Measurements from ENCODE around the gene TMEM94.
"Not testable (repeated sequence)": the region's sequence is repeated elsewhere in the genome, so short reads cannot be mapped to it uniquely, and the experiment has no call there.

Gene TMEM94

DNA sequence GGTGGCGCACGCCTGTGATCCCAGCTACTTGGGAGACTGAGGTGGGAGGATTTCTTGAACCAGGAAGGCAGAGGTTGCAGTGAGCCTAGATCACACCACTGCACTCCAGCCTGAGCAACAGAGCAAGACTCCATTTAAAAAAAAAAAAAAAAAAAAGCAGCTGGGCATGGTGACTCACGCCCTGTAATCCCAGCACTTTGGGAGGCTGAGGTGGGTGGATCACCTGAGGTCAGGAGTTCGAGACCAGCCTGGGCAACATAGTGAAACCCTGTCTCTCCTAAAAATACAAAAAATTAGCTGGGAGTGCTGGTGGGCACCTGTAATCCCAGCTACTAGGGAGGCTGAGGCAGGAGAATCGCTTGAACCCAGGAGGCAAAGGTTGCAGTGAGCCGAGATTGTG lies 10.5 kb upstream of the TMEM94 start:
- not testable (repeated sequence) for DNase-seq

DNA sequence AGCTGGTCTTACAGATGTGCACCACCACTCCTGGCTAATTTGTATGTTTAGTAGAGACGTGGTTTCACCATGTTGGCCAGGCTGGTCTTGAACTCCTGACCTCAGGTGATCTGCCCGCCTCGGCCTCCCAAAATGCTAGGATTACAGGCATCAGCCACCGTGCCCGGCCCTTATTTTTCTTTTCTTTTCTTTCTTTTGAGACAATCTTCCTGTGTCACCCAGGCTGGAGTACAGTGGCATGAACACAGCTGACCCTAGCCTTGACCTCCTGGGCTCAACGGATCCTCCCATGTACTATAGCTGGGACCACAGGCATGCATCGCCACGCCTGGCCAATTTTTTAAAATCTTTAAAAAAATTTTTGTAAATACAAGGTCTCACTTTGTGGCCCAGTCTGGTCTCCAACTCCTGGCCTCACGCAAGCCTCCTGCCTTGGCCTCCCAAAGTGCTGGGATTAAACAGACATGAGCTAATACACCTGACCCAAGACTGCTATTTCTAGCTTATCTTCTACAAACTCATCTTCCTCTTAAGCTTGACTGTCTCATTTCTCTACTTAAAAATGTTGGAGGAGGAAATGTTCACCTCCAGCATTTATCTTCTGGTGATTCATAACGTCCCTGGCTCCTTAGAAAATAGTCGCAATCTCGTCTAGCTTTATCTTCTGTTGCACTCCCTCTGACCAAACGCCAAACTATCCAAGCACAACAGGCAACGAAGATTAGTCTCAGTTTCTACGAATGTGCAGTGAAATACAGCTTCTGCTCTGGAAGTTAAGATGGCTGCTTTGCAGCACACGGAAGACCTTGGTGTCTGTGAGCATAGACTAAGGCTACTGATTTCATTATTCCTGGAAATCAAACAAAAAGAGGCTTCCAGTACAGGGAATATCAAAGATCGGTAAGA lies 8.2 kb upstream of the TMEM94 start:
- DNase-seq, result no peak

DNA sequence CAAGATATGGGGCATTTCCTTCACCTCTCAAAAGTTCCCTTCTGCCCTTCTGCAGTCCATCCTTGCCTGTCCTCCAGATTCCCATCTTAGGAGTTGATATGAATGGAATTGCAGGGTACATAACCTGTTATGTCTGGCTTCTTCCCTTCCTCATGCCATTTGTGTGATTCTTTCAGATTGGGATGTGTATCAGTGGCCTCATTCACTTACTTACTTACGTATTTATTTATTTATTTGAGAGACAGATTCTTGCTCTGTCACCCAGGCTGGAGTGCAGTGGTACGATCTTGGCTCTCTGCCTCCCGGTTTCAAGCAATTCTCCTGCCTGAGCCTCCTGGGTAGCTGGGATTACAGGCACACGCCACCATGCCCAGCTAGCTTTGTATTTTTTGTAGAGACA lies 6.2 kb upstream of the TMEM94 start:
- DNase-seq, result no peak

DNA sequence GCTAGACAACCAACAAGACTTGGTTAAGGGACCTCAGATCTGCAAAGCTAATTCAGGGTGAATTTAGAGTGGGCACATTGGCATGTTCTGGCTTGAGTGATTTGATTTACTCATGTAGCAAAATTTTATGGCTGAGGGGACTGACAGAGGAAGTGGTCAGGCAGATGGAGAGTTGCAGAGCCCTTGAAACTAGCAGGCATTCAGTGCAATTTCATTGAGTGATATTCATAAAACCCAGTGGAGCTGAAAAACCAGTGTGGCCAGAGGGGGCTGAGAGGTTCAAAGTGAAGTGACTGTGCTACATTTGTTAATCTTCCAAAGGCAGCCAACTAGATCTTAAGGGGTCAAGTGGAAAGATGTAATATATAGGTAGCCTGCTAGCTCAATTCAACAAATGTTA lies 2.2 kb upstream of the TMEM94 start:
- no peak for DNase-seq

DNA sequence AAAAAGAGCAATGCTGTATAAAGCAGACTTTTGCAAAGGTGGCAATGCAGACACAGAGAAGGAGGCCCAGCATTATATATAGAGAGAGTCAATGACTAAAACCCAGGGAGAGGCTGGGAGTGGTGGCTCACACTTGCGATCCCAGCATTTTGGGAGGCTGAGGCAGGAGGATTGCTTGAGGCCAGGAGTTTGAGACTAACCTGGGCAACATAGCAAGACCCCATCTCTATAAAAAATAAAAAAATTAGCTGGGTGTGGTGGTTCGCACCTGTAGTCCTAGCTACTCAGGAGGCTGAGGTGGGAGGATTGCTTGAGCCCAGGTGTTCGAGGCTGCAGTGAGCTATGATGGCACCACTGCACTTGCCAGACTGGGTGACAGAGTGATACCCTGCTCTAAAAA lies 1.8 kb upstream of the TMEM94 start:
- DNase-seq, result not testable (repeated sequence)

DNA sequence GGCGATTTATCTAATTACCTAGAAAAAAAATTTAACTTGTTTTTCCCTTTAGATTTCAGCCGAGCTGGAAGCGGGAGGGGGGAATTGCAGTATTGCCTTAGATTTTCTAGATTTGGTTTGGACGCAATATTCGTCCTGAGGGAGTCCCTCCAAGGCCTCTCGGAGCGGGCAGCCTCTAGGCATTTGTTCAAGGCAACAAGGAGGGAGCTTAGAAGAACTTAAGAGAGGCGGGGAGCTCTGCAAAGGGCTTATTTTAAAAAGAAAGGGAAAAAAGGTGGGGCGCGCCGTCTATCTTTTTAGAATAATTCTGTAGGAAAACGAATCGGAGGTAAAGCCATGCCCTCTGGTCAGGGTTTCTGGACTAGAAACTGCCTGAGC lies 407 bp upstream of the TMEM94 start:
- DNase-seq, result no peak

DNA sequence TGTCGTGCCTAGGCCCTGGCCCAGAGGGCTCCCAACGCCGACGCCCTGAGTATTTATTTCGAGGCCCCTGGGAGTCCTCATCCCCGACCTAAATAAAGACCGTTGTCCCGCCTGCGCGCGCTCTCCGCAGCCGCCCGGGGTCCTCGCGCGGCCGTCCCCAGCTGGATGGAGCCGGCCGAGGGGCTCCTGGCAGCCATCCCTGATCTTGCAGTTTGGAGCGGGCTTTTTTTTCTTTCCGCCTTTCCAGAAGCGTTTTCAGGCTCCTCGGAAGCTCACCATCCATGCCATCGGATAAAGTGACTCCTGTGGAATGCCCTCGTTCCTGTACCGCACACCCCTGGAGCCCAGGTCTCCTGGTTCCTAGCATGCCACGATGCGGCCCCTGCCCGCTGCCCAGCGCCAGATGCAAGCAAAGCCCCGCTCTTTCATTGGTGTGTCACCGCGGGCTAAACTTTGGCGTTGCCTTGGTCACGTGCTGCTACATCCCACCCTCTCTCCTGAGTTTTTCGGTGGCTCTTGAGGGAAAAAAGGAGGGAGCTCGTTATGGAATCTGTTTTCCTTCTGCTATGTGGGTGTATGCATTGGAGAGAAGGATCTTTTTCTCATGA lies 716 bp downstream of the TMEM94 start:
- peak in 1 of 2 experiments; percentile 21 for DNase-seq

DNA sequence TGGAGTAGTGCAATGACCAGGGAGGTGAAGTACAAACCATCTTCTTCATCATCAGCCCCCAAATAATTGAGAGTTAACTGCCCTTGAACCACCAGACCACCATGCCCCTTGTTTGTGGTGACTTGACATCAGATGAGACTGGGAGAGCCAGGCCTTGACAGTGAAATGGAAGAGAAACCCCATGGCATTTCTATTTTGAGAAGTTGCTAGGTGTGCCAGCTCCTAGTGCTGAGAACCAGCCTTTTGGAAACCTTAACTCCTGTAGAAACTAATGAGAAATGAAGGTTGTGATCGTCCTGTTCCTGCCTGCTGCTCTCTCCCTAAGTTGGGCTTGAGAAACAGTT lies 2.8 kb downstream of the TMEM94 start:
- no peak for DNase-seq

DNA sequence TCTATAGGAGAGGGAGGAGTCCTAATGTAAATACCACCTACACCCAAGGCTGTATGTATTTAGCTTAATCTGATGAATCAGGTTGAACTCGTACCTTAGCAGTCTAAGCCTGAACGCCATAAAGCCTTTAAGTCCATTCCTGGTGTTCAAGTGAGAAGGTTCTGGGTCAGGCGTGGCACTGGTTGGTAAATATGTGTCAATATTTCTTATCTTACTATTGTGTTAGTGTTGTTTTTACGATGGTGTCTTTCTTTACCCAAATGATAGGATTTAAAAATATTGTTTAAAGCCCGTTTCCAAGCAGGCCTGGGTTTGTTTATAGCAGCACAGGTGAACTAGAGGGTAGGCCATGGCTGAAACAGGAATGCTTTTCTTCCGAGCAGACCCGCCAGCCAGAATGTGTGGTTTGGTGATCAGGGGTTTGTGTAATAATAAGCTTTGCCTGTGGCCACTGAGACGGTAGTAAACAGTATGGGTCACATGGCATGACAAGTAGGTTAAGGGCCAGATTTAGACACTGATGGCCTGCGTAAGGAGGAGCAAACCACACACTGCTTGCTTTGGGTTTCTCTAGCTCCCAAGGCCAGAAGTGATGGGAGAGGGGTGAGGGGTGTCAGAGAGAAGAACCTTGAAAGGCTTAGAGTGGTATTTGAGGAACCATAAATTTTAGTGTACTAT lies 3.3 kb downstream of the TMEM94 start:
- no peak for DNase-seq

DNA sequence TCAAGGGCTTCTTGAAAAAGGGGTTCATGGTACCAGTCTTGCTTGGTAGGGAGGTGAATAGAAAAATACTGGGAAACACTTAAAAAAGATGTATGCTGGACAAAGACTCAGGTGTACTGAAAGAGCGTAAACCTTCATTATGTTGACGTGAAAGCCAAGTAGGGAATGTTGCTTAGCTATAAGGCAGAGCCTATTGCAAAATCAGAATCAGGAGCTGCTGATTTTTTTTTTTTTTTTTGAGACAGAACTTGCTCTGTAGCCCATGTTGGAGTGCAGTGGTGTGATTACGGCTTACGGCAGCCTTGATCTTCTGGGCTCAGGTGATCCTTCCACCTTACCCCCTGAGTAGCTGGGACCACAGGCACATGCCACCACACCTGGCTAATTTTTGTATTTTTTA lies 3.9 kb downstream of the TMEM94 start:
- DNase-seq, result no peak

DNA sequence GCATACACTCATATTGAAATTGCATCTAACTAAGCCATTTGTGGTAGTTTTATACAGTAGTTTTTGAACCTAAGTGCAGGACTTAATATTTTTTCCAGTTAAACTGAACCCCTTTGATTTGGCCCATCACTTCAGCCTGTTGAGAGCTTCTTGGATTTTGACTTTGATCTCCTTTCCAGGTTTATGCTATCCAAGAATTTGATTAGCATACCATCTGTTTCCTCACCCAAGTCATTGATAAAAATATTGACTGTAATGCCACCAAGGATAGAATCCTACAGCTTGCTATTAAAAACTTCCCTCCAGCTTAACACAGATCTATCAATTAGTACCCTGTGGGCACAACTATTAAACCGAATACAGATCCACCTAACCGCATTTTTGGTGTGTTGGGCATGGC lies 7.2 kb downstream of the TMEM94 start:
- no peak for DNase-seq

DNA sequence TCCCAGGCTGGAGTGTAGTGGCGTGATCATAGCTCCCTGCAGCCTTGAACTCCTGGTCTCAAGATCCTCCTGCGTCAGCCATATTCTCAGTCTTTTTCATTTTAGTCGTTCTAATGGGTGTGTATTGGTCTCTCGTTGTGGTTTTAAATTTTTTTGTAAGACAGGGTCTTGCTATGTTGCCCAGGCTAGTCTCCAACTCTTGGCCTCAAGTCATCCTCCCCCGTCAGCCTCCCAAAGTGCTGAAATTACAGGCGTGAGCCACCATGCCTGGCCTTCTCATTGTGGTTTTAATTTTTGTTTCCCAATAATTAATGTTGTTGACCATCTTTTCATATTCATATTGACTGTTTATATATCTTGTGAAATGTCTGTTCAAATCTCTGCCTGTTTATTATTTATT lies 8.6 kb downstream of the TMEM94 start:
- DNase-seq, result no peak

DNA sequence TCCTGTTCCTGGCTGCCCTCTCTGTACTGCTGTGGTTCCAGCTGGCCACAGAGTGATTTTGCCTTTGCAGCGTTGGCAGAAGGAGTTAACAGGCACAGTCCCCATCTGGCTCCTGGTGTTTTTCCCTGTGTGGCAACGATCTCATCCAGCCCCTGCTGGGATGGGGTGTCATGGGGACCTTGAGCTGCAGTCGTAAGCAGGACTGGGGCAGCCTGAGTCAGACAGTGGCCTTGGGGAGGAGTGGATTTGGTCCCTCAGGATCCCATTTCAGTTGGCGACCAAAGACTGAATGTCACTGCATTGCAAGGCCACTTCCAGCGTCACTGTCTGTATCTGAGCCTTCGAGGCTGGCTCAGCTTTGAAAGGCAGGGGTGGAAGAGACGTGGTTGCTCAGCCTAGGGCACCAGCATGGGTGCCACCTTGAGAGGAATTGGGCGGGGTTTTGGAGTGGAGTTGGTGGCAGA lies 11.9 kb downstream of the TMEM94 start:
- no peak for DNase-seq

DNA sequence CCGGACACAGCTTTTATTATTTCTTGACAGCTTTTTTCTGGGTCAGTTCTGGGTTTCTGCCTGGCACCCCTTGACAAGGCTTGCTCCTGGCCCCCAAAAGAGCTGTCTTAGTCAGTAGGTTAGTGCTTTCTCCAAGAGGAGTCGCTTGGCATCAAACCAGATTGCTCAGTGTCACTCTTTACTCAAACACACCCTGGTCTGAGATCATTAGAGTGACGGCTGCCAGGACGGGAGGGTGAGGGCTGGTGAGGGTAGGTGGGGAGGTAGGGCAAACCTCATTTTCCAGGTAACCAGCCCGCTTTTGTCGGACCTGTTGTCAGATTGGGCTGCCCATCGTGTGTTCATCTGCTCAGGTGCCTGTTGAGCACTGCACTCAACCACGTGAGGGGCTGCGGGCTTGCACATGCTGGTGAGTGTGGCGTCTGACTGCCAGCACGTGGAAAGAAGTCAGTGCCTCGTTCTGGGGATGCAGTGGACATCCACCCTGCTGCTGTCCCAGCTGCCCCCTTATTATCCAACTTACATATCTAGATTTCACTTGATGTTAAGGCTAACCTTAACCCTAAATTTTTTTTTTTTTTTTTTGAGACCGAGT lies 12.4 kb downstream of the TMEM94 start:
- no peak for DNase-seq

DNA sequence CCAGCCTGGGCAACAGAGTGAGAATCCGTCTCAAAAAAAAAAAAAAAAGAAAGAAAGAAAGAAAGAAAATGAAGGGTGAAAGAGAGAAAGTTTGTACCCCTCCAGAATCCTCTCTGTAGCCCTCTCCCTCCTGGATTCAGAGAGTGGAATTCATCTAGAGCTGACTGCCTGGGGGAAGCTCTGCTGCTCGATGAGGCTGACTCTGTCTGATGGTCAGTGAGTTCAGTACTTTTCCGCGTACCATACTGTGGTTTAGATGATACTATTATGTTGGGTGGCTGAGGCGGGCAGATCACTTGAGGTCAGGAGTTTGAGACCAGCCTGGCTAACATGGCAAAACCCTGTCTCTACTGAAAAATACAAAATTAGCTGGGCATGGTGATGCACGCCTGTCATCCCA lies 14.8 kb downstream of the TMEM94 start:
- DNase-seq, result no peak

DNA sequence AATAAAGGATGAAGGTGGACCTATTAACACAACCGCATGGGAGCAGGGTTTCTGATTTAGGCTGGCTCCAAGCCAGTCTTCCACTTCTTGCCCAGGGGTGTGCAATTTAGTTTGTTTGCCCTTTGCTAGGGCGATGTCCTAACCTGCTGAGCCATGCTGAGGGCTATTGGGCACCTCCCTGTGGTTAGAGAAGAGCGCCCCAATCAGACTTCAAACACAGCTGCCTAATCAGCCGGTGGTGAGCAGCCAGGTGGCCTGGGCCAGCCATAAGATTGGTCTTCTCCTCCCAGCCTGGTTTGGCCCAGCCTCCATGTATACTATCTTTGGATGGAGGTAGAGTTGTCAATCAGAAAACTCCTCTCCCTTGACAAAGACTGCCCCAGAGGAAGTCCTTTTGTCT lies 15.7 kb downstream of the TMEM94 start:
- no peak for DNase-seq

DNA sequence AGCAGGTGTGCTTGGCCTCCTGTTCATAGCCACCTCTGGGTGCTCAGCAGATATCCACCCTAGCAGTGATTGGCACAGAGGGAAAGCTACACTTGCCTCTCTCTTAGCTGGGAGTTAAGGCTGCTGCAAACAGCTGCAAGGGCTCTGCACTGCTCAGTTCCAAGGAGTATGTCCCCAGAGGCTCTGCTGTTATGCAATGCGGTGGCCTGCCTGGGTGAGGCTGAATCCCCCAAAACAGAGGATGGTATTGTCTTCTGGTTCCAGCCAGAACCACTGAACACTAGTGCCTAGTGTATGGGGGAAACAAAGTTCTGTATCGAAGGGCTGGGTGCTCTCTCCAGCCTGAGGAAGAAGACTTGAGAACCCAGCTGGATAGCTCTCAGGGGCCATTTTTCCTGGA lies 16.8 kb downstream of the TMEM94 start:
- no peak for DNase-seq

DNA sequence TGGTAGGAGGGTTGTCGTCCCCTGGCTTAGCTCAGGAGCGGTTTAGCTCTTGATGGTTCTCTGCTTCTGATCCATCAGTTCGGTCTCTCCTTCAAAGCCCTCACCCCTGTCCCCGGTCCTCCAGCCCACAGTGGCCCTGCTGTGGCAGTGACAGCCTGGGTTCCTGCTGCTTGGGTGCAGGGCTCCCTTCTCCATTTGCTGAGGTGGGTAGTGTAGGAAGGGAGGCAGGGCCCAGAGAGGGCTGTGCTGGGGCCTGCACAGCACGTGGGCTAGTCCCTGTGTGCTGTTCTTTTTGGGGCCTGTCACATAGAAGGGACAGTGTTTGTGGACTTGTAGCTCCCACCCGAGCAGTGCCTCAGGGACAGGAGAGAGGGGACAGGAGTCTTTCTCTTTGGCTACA lies 18.3 kb downstream of the TMEM94 start:
- no peak for DNase-seq

DNA sequence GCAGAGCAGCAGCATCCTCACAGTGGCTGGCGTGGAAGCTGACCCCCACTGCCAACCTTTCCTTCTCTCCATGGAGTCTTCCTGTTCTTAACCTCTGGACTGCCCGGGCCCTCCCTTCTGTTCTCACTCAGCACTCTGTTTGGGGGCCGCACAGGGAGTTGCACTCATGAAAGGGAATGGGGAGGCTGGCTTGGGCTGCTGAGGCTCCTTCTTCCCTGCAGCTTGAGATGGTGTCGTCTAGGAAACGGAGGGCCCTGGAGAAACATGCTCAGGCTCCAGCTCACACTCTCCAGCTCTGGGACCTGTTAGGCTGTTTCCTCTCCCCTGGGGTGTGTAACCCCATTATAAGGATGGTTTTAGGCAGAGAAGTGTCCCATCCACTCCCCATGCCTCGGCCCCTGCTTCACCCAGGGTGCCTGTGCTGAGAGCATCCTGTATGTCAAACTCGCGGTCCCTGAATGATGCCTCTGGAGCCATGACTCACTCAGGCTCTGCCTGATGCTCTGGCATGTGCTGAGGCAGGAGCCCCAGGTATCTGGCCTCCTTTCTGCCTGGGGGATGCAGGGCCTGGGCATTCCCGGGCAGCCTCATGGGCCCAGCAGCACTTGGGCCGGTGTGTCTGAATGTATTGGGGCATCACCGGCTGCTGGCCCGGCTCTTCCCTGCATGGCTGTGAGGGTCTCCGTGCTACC lies 18.9 kb downstream of the TMEM94 start:
- no peak for DNase-seq

DNA sequence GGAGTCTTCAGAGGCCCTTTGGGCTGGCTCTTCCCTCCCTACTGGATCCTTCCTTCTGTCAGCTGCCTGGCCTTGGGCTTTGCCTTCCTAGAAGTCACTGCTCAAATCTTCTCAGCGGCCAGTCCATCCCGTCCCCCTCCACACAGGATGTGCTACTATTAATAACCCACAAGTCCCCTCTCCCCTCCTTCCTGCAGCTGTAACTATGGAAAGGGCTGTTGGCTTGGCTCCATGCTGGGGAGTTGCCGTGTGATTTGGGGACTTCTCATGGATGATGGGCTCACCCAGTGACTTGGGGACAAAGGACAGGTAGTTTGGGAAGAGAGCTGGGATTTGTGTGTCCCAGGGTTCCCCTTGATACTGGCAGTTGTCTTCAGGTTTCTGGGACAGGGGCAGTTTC lies 19.4 kb downstream of the TMEM94 start:
- no peak for DNase-seq

DNA sequence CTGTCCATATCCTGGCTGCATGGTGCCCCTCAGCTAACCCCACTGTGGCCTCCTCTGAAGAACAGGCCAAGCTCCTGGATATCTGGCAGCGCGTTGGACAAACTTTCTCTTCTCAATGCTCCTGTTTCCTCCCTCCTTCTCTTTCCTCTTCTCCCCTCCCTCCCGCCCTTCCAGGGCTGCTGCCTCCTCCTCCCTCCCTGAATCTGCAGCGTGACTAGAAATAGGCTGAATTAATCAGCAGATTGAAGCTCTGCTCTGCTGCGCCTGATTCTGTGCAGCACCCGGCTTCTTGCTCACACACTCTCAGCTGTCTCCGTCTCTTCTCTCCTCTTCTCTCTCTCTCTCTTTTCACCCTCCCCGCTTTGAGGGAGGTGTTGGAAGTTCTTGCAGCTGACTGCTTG lies 19.8 kb downstream of the TMEM94 start:
- DNase-seq, result no peak

DNA sequence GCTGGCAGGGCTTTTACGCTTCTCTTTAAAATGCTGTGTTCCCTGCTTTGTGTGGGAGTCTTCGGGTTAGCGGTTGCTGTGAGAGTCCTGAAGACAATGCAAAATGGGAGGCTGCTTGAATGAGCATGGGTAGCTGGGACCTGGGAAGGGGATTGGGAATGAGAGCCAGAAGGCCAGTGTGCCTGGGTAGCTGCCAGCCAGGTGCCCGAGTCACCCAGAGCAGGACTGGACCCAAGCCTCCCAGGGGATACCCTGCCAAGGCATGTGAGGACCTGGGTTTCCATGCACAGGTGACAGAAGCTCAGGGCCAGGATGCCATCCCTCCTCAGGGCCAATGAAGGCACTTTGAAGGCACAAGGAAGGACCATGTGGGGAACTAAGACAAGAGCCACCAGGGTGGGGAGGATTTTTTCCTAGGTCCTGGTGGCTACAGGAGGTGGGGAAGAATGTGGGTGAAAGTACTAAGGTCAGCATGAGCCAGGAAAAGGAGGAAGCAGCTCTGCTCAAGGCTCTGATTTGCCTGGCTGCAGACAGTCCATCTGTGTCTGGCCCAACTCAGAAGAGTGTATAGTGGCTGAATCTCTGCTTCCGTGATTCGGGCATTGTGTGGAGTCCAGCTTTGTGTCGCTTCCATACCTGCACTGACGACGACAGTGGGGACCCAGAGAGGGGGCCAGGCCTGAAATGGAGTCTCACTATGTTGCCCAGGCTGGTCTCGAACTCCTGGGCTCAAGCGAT lies 20.5 kb downstream of the TMEM94 start:
- no peak for DNase-seq

Data from SW 1271 (cell line).